ENCODE data around the gene JAZF1.

GRCh38 chr7:28226003-28226402, 45.4 kb upstream of the JAZF1 start:
- TF ChIP-seq CTCF (conservative IDR thresholded peaks at IDR 0.05 in 1 of 2, IDR thresholded peaks at IDR 0.05 in 1 of 2; ENCODE audit: extremely low read depth in 1 of 2, insufficient read depth in 1 of 2, low read depth in 1 of 2, low read length in 2 of 2) (no peak), EZH2 (IDR thresholded peaks at IDR 0.05; ENCODE audit: borderline replicate concordance, low read length) (no peak)

Data from mammary epithelial cell (primary cell).